ENCODE results near the gene ZNF521. TPM values are rescaled to one million over a fixed set of nuclear protein-coding genes. Genes with fewer than 3 reads are reported as not detected.

Gene ZNF521
- total and polyA plus RNA-seq, 2 of the 13 experiments (the other 11 are each of a cell fraction or from before 2014, with no cell fraction given), result 0.02 TPM; not detected in 1

DNA sequence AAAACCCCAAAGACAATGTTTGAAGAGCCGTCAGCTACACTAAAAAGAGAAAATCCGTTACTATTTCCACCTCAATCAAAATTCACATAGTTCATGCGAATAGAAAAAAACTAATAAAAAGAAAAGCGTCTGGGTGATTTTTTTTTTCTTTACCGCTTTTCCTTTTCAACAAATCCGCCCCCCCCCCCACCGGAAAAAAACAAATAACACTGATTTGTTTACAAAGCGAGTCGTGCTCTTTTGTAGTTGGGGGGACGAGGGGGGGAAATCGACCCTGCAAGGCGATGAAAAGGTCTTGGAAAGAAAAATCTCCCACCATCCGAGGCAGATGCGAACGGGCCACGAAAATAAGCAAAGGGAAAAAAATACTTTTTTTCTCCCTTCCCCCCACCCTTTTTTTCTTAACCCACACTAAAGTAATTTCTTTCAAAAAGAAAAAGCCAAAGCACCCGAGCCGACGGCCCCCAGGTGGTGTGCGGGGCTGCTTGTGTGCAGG lies 638 bp downstream of the ZNF521 start (continued):
- TF ChIP-seq ATRX (CRISPR knock-in tag; IDR thresholded peaks at IDR 0.05; ENCODE audit: borderline replicate concordance) (no peak), HHEX (CRISPR knock-in tag; IDR thresholded peaks at IDR 0.05) (no peak)
- TF ChIP-seq, protein P1, sequence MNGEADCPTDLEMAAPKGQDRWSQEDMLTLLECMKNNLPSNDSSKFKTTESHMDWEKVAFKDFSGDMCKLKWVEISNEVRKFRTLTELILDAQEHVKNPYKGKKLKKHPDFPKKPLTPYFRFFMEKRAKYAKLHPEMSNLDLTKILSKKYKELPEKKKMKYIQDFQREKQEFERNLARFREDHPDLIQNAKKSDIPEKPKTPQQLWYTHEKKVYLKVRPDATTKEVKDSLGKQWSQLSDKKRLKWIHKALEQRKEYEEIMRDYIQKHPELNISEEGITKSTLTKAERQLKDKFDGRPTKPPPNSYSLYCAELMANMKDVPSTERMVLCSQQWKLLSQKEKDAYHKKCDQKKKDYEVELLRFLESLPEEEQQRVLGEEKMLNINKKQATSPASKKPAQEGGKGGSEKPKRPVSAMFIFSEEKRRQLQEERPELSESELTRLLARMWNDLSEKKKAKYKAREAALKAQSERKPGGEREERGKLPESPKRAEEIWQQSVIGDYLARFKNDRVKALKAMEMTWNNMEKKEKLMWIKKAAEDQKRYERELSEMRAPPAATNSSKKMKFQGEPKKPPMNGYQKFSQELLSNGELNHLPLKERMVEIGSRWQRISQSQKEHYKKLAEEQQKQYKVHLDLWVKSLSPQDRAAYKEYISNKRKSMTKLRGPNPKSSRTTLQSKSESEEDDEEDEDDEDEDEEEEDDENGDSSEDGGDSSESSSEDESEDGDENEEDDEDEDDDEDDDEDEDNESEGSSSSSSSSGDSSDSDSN (CRISPR knock-in tag; IDR thresholded peaks at IDR 0.05), result no peak

DNA sequence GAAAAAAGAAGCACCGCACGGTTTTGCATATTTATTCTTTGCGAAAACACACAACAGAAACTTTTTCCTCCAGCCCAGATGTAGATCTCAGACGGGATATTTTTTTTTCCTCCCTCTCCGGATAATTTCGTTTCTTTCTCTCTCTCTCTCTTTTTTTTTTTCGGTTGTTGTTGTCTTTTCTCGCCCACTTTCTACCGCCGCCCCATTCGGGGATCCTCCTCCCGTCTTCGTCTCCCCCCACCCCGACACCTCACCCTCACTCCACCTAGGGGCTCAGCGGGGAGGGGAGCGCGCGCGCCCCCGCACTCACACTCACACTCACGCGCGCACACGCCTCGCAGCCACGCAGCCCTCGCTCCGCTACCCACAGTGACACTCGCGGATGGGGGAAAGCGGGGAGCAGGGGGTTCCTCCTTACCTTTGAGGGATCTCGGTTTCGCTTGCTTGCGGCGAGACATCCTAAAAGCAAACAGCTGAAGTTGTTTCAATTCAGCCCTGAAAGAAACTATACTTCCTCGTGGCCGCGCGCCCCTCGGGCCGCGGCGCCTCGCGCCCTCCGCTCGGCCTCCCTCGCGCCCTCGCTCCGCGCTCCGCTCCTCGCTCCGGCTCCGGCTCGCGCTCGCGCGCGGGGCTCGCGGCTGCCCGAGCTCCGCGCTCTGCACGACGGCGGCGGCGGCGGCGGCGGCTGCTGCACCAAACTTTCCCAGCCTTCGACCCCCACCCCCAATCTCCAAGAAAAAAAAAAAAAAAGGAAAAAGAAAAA lies 1.3 kb downstream of the ZNF521 start:
- no peak overlapping the region for H3K4me3 ChIP-seq (replicated peaks in 1 of 3; ENCODE audit: insufficient read depth in 1 of 3, low read depth in 2 of 3, low read length in 3 of 3)
- H3K27ac ChIP-seq (ENCODE audit: extremely low read length, insufficient read depth, low read length), result no peak overlapping the region
- H3K79me2 ChIP-seq (ENCODE audit: insufficient read depth, low read length), result no peaks in the 10 kb centered on the region
- ChIA-PET CTCF (ENCODE audit: low intra/inter-chr PET ratio, low total read pairs) (no interaction called here), POLR2A (no interaction called here)
- in situ Hi-C loops (cut with HindIII; ENCODE audit: extremely low pct_ligation_motif_present, low pct_unique_long_range_greater_than_20kb) (no loop called here), intact Hi-C loops (cut with micrococcal nuclease; ENCODE audit: unreplicated experiment) (no loop called here)
- no peak overlapping the region for H3K4me2 ChIP-seq (ENCODE audit: low read depth, low read length)
- FAIRE-seq, result no peak
- DNase-seq (ENCODE audit: low spot score), result no peak
- no peak overlapping the region for H3K9ac ChIP-seq (ENCODE audit: insufficient read depth, low read depth, low read length)
- no peaks in the 10 kb centered on the region for H4K20me1 ChIP-seq (ENCODE audit: insufficient read depth, low read length)
- peaks cover 0 to 8% of the 10 kb centered on the region in 2 experiments; a peak in 1 of 5 replicates for H3K27me3 ChIP-seq (ENCODE audit: control insufficient read depth in 1 of 2, insufficient read depth in 2 of 2, low read length in 2 of 2)
- no peak overlapping the region for H2AFZ ChIP-seq (ENCODE audit: low read length)
- whole genome bisulfite sequencing (ENCODE audit: low lambda C conversion rate), result 92% methylated on average over 76 of the region's 76 CpGs
- no peak for ATAC-seq
- BruUV-seq (replicated peaks), result no TSS peak
- no peaks in the 10 kb centered on the region for H3K36me3 ChIP-seq (replicated peaks in 1 of 2; ENCODE audit: control insufficient read depth in 1 of 2, insufficient read depth in 2 of 2, low read length in 2 of 2)
- no peaks in the 10 kb centered on the region for H3K9me3 ChIP-seq (ENCODE audit: low read length)
- no peaks in the 10 kb centered on the region for H3K4me1 ChIP-seq (ENCODE audit: insufficient read depth, low read length)
- no peak for TF ChIP-seq ATAD3A (CRISPR knock-in tag; IDR thresholded peaks at IDR 0.05)
- TF ChIP-seq SYNCRIP (IDR thresholded peaks at IDR 0.05; ENCODE audit: insufficient read depth, low read depth, low read length), result no peak
- no peak for TF ChIP-seq TCF7 (IDR thresholded peaks at IDR 0.05; ENCODE audit: low read depth)
- TF ChIP-seq, protein P2, sequence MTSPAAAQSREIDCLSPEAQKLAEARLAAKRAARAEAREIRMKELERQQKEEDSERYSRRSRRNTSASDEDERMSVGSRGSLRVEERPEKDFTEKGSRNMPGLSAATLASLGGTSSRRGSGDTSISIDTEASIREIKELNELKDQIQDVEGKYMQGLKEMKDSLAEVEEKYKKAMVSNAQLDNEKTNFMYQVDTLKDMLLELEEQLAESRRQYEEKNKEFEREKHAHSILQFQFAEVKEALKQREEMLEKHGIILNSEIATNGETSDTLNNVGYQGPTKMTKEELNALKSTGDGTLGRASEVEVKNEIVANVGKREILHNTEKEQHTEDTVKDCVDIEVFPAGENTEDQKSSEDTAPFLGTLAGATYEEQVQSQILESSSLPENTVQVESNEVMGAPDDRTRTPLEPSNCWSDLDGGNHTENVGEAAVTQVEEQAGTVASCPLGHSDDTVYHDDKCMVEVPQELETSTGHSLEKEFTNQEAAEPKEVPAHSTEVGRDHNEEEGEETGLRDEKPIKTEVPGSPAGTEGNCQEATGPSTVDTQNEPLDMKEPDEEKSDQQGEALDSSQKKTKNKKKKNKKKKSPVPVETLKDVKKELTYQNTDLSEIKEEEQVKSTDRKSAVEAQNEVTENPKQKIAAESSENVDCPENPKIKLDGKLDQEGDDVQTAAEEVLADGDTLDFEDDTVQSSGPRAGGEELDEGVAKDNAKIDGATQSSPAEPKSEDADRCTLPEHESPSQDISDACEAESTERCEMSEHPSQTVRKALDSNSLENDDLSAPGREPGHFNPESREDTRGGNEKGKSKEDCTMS (CRISPR knock-in tag; conservative IDR thresholded peaks at IDR 0.05), result no peak
- no peak for TF ChIP-seq CREM (IDR thresholded peaks at IDR 0.05)
- TF ChIP-seq CREM (CRISPR knock-in tag; IDR thresholded peaks at IDR 0.05), result no peak
- TF ChIP-seq ZNF660 (CRISPR knock-in tag; IDR thresholded peaks at IDR 0.05; ENCODE audit: borderline replicate concordance, low read depth), result no peak
- TF ChIP-seq ZNF251 (CRISPR knock-in tag; IDR thresholded peaks at IDR 0.05), result no peak
- no peak for TF ChIP-seq ZFP36L2 (CRISPR knock-in tag; IDR thresholded peaks at IDR 0.05)
- TF ChIP-seq, protein P3, sequence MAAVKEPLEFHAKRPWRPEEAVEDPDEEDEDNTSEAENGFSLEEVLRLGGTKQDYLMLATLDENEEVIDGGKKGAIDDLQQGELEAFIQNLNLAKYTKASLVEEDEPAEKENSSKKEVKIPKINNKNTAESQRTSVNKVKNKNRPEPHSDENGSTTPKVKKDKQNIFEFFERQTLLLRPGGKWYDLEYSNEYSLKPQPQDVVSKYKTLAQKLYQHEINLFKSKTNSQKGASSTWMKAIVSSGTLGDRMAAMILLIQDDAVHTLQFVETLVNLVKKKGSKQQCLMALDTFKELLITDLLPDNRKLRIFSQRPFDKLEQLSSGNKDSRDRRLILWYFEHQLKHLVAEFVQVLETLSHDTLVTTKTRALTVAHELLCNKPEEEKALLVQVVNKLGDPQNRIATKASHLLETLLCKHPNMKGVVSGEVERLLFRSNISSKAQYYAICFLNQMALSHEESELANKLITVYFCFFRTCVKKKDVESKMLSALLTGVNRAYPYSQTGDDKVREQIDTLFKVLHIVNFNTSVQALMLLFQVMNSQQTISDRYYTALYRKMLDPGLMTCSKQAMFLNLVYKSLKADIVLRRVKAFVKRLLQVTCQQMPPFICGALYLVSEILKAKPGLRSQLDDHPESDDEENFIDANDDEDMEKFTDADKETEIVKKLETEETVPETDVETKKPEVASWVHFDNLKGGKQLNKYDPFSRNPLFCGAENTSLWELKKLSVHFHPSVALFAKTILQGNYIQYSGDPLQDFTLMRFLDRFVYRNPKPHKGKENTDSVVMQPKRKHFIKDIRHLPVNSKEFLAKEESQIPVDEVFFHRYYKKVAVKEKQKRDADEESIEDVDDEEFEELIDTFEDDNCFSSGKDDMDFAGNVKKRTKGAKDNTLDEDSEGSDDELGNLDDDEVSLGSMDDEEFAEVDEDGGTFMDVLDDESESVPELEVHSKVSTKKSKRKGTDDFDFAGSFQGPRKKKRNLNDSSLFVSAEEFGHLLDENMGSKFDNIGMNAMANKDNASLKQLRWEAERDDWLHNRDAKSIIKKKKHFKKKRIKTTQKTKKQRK (IDR thresholded peaks at IDR 0.05; ENCODE audit: low read length), result no peak
- TF ChIP-seq PAWR (CRISPR knock-in tag; IDR thresholded peaks at IDR 0.05; ENCODE audit: borderline replicate concordance), result no peak
